ENCODE results near the gene CACNA2D4.

GRCh38 chr12:1933342-1934051 lies 15.0 kb upstream of the CACNA2D4 start:
- no peak for TF ChIP-seq FOXM1 (IDR thresholded peaks at IDR 0.05; ENCODE audit: borderline replicate concordance)
- TF ChIP-seq SUZ12 (IDR thresholded peaks at IDR 0.05), result no peak
- TF ChIP-seq BHLHE40 (IDR thresholded peaks at IDR 0.05; ENCODE audit: borderline replicate concordance), result no peak
- TF ChIP-seq LEF1 (IDR thresholded peaks at IDR 0.05; ENCODE audit: borderline replicate concordance), result no peak
- TF ChIP-seq FOXK2 (IDR thresholded peaks at IDR 0.05), result no peak
- TF ChIP-seq SP1 (IDR thresholded peaks at IDR 0.05), result no peak
- TF ChIP-seq ARNT (IDR thresholded peaks at IDR 0.05), result no peak
- no peak for TF ChIP-seq FOXA1 (IDR thresholded peaks at IDR 0.05)

Measured in HEK293T (cell line).